ENCODE measurements around the gene CPSF2.
"Not testable (repeated sequence)": the region's sequence is repeated elsewhere in the genome, so short reads cannot be mapped to it uniquely, and the experiment has no call there.

Gene CPSF2

GRCh38 chr14:92160619-92161018 is 38.9 kb downstream of the CPSF2 start:
- no peak for DNase-seq

DNA sequence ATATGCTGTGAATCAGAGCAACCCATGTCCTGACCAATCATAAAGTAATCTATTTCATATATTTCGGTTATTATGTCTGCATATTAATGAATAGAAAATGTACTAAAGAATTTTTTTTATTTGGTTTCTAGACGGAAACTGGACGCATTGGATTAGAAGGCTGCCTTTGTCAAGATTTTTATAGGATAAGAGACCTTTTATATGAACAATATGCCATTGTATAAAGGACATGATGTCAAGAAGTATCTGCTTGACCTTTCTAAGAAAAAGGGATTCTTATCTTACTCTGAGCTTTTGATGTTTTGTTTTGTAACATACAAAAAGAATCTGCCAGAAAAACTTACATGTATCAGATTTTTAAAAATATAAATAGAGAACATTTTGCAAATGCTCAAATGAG is 39.8 kb downstream of the CPSF2 start:
- DNase-seq, result no peak

DNA sequence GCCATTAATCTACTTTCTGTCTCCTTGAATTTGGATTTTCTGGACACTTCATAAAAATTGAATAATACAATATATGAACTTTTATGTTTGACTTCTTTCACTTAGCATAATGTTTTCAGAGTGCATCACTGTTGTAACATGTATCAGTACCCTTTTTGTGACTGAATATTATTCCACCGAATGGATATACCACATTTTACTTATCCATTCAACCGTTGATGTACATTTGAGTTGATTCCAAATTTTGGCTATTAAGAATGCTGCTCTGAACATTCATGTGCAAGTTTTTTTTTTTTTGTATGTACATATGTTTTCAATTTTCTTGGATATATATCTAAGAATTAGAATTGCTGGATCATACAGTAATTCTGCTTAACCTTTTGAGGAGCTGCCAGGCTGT is 43.2 kb downstream of the CPSF2 start:
- no peak for DNase-seq

DNA sequence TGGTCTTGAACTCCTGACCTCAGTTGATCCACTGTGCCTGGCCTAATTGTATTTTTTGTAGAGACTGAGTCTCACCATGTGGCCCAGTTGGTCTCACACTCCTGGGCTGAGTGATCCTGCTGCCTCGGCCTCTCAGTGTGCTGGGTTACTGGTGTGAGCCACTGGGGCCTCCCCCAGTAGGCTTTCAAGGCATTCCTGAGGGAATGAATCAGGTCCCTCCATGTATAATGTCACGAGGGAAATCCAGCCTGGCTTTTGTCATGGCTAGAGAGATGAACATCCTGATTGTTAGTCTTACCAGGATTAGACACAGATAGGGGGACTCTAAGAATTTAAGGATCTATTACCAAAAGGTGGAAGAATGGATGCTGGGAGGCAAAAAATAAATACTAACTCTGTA is 51.9 kb downstream of the CPSF2 start:
- no peak for DNase-seq

DNA sequence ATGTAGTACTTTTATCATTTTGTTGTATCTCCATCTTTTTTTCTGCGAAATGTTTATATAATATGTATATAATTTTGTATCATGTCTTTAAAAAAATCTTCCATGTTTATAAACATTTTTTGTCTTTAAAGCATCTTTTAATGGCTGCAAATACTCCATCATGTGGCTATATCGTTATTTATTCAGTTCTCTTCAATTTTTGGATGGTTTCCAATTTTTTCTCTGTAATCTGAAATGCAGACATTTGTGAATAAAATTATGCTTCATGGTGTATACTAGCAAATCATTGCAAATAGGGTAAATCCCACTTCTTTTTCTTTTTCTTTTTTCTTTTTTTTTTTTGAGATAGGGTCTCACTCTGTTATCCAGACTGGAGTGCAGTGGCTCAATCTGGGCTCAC is 54.0 kb downstream of the CPSF2 start:
- no peak for DNase-seq

DNA sequence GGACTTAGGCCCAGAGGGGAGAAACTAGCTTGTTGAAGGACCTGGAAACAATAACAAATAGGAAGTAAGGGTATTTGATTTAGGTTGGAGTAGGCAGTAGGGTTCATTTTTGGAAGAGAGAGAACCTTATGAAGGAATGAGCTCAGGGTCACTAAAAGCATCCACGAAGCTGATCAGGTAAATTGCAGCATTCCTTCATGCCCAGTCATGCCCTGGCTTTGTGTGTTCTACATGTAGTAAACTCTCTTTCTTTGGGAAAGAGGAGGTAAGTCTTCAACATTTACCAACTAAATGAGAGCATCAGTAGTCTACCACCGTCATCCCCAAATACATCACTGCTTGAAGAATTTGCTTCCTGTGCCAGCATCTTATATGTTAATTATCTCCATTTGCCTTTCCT is 54.7 kb downstream of the CPSF2 start:
- no peak for DNase-seq

GRCh38 chr14:92179178-92179577 is 57.4 kb downstream of the CPSF2 start:
- not testable (repeated sequence) for DNase-seq

DNA sequence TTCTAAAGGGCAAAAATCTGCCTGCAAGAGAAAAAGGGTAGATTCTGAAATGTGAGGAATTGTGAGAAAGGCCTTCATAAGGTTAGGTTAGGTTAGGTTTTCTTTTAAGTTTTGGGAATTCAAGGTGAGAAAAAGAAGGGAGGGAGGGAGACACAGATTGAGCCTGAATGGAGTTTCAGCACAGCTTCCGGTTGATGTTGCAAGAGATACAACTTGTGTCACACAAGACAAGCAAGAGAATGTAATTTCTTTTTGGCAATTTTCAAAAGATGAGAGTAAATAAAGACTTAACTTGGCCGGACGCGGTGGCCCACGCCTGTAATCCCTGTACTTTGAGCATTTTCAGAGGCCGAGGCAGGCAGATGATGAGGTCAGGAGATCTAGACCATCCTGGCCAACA is 63.8 kb downstream of the CPSF2 start:
- DNase-seq, result no peak

GRCh38 chr14:92187616-92188015 is 65.8 kb downstream of the CPSF2 start:
- not testable (repeated sequence) for DNase-seq

DNA sequence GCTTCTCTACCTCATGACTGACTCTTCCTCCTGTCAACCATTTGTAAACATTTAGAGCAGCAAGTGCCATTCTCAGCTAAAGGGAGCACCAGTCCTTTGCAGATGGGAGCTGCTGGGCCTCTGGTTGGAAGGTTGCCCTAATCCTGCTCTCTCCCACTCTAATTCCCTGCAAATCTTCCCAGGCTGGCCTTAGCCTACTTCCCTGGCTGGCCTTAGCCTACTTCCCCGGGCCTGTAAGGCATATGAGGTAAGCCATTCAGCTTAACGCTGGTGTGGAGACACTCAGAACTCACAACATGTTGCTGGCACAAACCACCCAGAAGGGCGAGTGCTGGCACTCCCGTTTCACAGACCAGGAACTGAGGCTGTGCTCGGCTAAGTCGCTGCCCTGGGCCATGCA is 69.0 kb downstream of the CPSF2 start:
- DNase-seq, result no peak

- no peak for DNase-seq
These were observed 77.0 kb downstream of the CPSF2 start for GRCh38 chr14:92198804-92199203.

GRCh38 chr14:92199763-92200162 is 78.0 kb downstream of the CPSF2 start:
- DNase-seq, result no peak

- DNase-seq, result no peak
These were observed 81.3 kb downstream of the CPSF2 start for GRCh38 chr14:92203116-92203515.

- no peak for DNase-seq
These were observed 83.0 kb downstream of the CPSF2 start for GRCh38 chr14:92204792-92205191.

- DNase-seq, result no peak
These were observed 85.5 kb downstream of the CPSF2 start for GRCh38 chr14:92207012-92207927.

DNA sequence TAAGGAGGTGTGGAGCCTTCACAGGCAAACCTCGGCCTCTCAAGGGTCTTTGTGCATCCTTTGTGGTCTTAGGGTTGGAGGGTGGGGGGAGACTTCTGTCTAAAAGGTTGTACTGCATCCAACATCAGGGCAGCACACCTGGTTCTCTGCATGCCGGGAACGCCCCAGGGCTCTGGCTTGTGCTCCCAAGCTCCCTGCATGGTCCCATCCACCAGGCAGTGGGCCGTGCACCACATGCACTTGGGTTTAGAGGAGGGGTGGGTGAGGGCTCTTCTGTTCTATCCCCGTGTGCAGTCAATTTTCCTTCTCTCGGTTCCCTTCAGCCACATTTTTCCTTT is 86.1 kb downstream of the CPSF2 start:
- no peak for DNase-seq

GRCh38 chr14:92209141-92209540 is 87.4 kb downstream of the CPSF2 start:
- no peak for DNase-seq

DNA sequence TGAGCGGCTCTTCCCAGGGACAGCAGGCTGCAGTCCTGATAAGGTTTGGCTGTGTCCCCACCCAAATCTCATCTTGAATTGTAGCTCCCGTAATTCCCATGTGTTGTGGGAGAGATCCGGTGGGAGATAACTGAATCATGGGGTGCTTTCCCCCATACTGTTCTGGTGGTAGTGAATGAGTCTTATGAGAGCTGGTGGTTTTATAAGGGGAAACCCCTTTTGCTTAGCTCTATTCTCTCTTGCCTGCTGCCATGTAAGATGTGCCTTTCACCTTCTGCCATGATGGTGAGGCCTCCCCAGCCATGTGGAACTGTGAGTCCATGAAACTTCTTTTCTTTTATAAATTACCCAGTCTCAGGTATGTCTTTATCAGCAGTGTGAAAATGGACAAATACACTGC is 91.4 kb downstream of the CPSF2 start:
- DNase-seq, result not testable (repeated sequence)

DNA sequence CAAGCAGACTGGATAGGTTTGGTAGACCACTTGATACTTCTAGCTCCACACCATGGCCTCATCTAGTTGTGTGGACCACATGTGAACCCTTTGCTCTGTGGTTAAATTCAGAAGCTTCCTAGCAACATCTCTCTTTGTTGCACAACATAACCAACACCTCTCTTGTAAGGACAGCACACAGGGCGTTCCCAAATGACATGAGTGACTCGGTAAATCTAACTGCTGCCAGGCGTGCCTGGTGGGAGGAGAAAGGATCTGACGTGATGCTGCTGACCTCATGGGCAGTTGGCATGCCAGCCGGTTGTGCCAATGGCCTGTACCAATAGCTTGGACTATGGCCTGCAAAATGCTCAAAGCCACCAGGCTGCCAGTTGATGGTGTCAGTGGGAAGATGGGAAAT is 93.8 kb downstream of the CPSF2 start:
- DNase-seq, result no peak

DNA sequence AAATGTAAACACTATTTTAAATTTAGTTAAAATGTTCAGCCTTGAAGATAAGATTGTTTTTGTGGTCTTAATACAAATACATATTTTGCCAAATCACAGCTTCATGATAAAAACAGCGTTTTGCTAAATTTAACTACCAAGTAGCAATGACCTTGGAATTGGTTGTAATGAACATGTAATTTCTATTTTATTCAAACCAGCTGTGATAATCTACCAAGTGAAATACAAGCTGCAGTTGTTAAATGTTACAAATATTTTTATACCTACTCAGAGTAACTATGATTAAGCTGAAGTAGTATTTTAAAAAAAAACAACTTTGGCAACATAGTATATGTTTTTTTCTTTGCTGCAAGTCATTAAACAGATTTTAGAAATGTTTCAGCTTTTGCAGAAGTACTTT is 96.2 kb downstream of the CPSF2 start:
- no peak for DNase-seq

Measured in T-helper 1 cell (primary cell).